Adrenal gland (tissue), 12 donors: ENCODE measurements around the gene WDR5. TPM values are rescaled to one million over a fixed set of nuclear protein-coding genes. Genes with fewer than 3 reads are reported as not detected.

Experiments
- DNase-seq, 7 donors: peaks; one replicate each; pipeline ENCODE4 v3.0.0-alpha.2; 2019 to 2020
- H3K27ac ChIP-seq, 5 donors: fragments of 200-600 bp; sonication (generic) in 4 of 5; 1 replicate in 3 of 5; 2 replicates in 2 of 5; pipeline versions ENCODE4 v1.5.1 to v1.8.0; 2016 to 2020; ENCODE audit warnings: mild to moderate bottlenecking in 1 of 5
- H3K27me3 ChIP-seq: fragments of 200-600 bp; 2 replicates; pipeline ENCODE4 v1.8.0; 2021
- H3K36me3 ChIP-seq, 2 donors: fragments of 200-600 bp; replicated peaks in 1 of 2; 1 replicate in 1 of 2; 2 replicates in 1 of 2; pipeline versions ENCODE4 v1.5.1 to v1.8.0; 2018 to 2022
- H3K4me1 ChIP-seq, 2 donors: fragments of 200-600 bp; replicated peaks in 1 of 2; 1 replicate in 1 of 2; 2 replicates in 1 of 2; pipeline versions ENCODE4 v1.5.1 to v1.8.0; 2018 to 2021
- H3K4me3 ChIP-seq, 4 donors: fragments of 200-600 bp; sonication (generic) in 3 of 4; one replicate each; pipeline ENCODE4 v1.5.1; 2016 to 2018
- H3K9me3 ChIP-seq, 3 donors: fragments of 200-600 bp; sonication (generic) in 1 of 3; replicated peaks in 1 of 3; 1 replicate in 2 of 3; 2 replicates in 1 of 3; pipeline versions ENCODE4 v1.5.1 to v1.8.0; 2016 to 2021
- CTCF ChIP-seq, 6 experiments: fragments of 450-650 bp in 4 of 6; fragments of 200-600 bp in 2 of 6; sonication (generic) in 1 of 6; IDR thresholded peaks; 1 replicate in 5 of 6; 2 replicates in 1 of 6; pipeline versions ENCODE4 v1.5.1 to v1.8.0; 2016 to 2021; ENCODE audit warnings: antibody characterized with exemption in 6 of 6, mild to moderate bottlenecking in 2 of 6, moderate library complexity in 1 of 6
- POLR2A ChIP-seq, 2 donors: fragments of 450-650 bp; IDR thresholded peaks; one replicate each; pipeline ENCODE4 v1.6.1; 2017; ENCODE audit warnings: antibody characterized with exemption in 2 of 2, mild to moderate bottlenecking in 2 of 2, moderate library complexity in 1 of 2
- WGBS, 4 donors: extraction: QIAGEN DNeasy Blood & Tissue Kit in 2 of 4; methylation state at CpG; one replicate each; pipeline versions ENCODE4 v1.1.5 to v1.1.7; 2013 to 2017; 5-methylcytosine and 5-hydroxymethylcytosine counted together
- intact Hi-C, 2 donors: fragments of 100-400 bp; cut with DNase I; formaldehyde crosslinking; loops; one replicate each; pipeline versions ENCODE4 v1.14.1 to v1.15.0; 2022 to 2023
- polyA plus RNA-seq, 3 donors: library from polyadenylated mRNA; stranded (reverse); fragments of 200-250 nt in 2 of 3; fragments of 350-450 nt in 1 of 3; fragmentation: Illumina TruSeq in 1 of 3; extraction: RNeasy Lipid Tissue Mini Kit (QIAGEN cat#74804) in 1 of 3; gene quantifications; one replicate each; pipeline ENCODE4 v1.2.3, GENCODE V29; 2013 to 2014
- total RNA-seq, 9 donors: library from RNA; depleted of rRNA in 4 of 9; stranded (reverse); fragments of >200 nt in 4 of 9; fragments of 120-200 nt in 1 of 9; fragmentation: NEBNext Ultra II Directional in 1 of 9; extraction: Animal tissue kit (Norgen Biotek cat#: 25700) in 1 of 9; gene quantifications; one replicate each; pipeline versions ENCODE4 v1.1.0 to v1.2.4, GENCODE V29; 2013 to 2023
- donor health status: healthy with polysubstance abuse.
- donor health status: Bipolar disorder and iron deficiency.
- donor health status: DM: yes; HTN: yes; CAD: no.
- donor health status: DM: no; HTN: no; CAD: no.
- donor health status: DM: no; HTN: no; CAD: no.
- donor health status: DM: yes; HTN: yes; CAD: no.

Gene WDR5
- total and polyA plus RNA-seq, 12 donors: 16.6 to 28.5 (median 22.0) TPM

- 84 to 96% (median 87%) methylated on average over 31 to 46 of the region's 46 CpGs for WGBS, 4 donors
- TF ChIP-seq CTCF (IDR thresholded peaks at IDR 0.05): no peak
- TF ChIP-seq POLR2A (IDR thresholded peaks at IDR 0.05): no peak
- intact Hi-C loops: loop anchor here in 1 of 2 donors (5.0 kb wide), 1 partner anchor 154 kb away; the partner anchor contains the start of gene RXRA
- peak overlapping the region in 2 of 5 donors; percentile 47 to 70 for H3K27ac ChIP-seq
- H3K4me1 ChIP-seq: peaks cover 9 to 32% of the 10 kb centered on the region in 2 donors
- no peak for DNase-seq
- H3K27me3 ChIP-seq: no peaks in the 10 kb centered on the region
- H3K9me3 ChIP-seq: no peaks in the 10 kb centered on the region
- H3K4me3 ChIP-seq: no peak overlapping the region
- no peaks in the 10 kb centered on the region for H3K36me3 ChIP-seq
Measured at GRCh38 chr9:134173127-134174072, 37.5 kb downstream of the WDR5 start.

GRCh38 chr9:134174073-134174449 is 38.2 kb downstream of the WDR5 start:
- intact Hi-C loops: loop anchor here in 1 of 2 donors (5.0 kb wide), 1 partner anchor 153 kb away; the partner anchor contains the start of gene RXRA
- Histone ChIP-seq H3K27me3 (no peaks in the 10 kb centered on the region), H3K4me1 (peaks cover 9 to 32% of the 10 kb centered on the region in 2 donors), H3K36me3 (no peaks in the 10 kb centered on the region), H3K9me3 (no peaks in the 10 kb centered on the region), H3K27ac (no peak overlapping the region), H3K4me3 (no peak overlapping the region)
- WGBS, 4 donors: 55 to 63% (median 59%) methylated on average over 7 to 9 of the region's 9 CpGs
- no peak for TF ChIP-seq CTCF (IDR thresholded peaks at IDR 0.05)
- TF ChIP-seq POLR2A (IDR thresholded peaks at IDR 0.05): no peak
- peak in 1 of 7 donors; percentile 42 for DNase-seq

GRCh38 chr9:134174526-134175290 is 38.8 kb downstream of the WDR5 start:
- Histone ChIP-seq H3K36me3 (no peaks in the 10 kb centered on the region), H3K4me1 (peaks cover 9 to 32% of the 10 kb centered on the region in 2 donors), H3K27me3 (no peaks in the 10 kb centered on the region), H3K9me3 (no peaks in the 10 kb centered on the region), H3K27ac (no peak overlapping the region), H3K4me3 (no peak overlapping the region)
- WGBS, 4 donors: 38 to 77% (median 68%) methylated on average over 8 to 19 of the region's 19 CpGs
- no peak for TF ChIP-seq CTCF (IDR thresholded peaks at IDR 0.05)
- no peak for TF ChIP-seq POLR2A (IDR thresholded peaks at IDR 0.05)
- intact Hi-C loops: loop anchor here (5.0 kb wide), 2 partner anchors 148 to 153 kb away; partner anchors contain the start of gene RXRA (in 1 of the 2)
- DNase-seq: no peak
